Natural killer cell (primary cell): ENCODE data around the gene APLNR. TPM values are rescaled to one million over a fixed set of nuclear protein-coding genes. Genes with fewer than 3 reads are reported as not detected.

ENCODE experiments used
- ATAC-seq, 3 donors: fragments of 150-1000 bp in 2 of 3; fragments of 200-7000 bp in 1 of 3; cut with Tn5 transposase; 1 replicate in 1 of 3; 2 replicates in 2 of 3; pipeline ENCODE4 v1.10.0; 2021; ENCODE audit warnings: mild to moderate bottlenecking in 2 of 3, moderate library complexity in 2 of 3
- DNase-seq, 2 donors: peaks; one replicate each; pipeline versions ENCODE4 v3.0.0 to v3.0.0-alpha.2; 2013 to 2021; ENCODE audit warnings: mixed read lengths in 1 of 2
- H3K27ac ChIP-seq: one replicate; pipeline ENCODE4 v1.5.1; 2013; ENCODE audit warnings: mild to moderate bottlenecking, low read length
- H3K27me3 ChIP-seq: one replicate; pipeline ENCODE4 v1.6.1; 2013; ENCODE audit warnings: low read length; ENCODE audit not compliant: control insufficient read depth, insufficient read depth
- H3K36me3 ChIP-seq: one replicate; pipeline ENCODE4 v1.6.1; 2013; ENCODE audit warnings: low read length; ENCODE audit not compliant: control insufficient read depth, insufficient read depth
- H3K4me1 ChIP-seq: one replicate; pipeline ENCODE4 v1.6.1; 2013; ENCODE audit warnings: low read length; ENCODE audit not compliant: control insufficient read depth, insufficient read depth
- H3K4me3 ChIP-seq: one replicate; pipeline ENCODE4 v1.5.1; 2013; ENCODE audit warnings: low read length
- H3K9me3 ChIP-seq: one replicate; pipeline ENCODE4 v1.6.1; 2013; ENCODE audit warnings: low read length; ENCODE audit not compliant: control insufficient read depth, insufficient read depth
- H3K27ac Mint-ChIP-seq, 2 donors: one replicate each; pipeline ENCODE4 v1.8.0; 2022; ENCODE audit warnings: mild to moderate bottlenecking in 2 of 2, mixed read lengths in 2 of 2, moderate library complexity in 1 of 2
- H3K27me3 Mint-ChIP-seq, 2 donors: one replicate each; pipeline ENCODE4 v1.8.0; 2022; ENCODE audit warnings: low read depth in 2 of 2, mixed read lengths in 2 of 2
- H3K36me3 Mint-ChIP-seq: one replicate; pipeline ENCODE4 v1.8.0; 2022; ENCODE audit warnings: mixed read lengths
- H3K4me1 Mint-ChIP-seq, 2 donors: one replicate each; pipeline ENCODE4 v1.8.0; 2022; ENCODE audit warnings: mixed read lengths in 2 of 2
- H3K4me3 Mint-ChIP-seq: one replicate; pipeline ENCODE4 v1.8.0; 2022; ENCODE audit warnings: mild to moderate bottlenecking, moderate library complexity, mixed read lengths
- H3K9me3 Mint-ChIP-seq, 2 donors: one replicate each; pipeline ENCODE4 v1.8.0; 2022; ENCODE audit warnings: mixed read lengths in 2 of 2
- WGBS: methylation state at CpG from one replicate; pipeline ENCODE4 v1.1.7; 2013; ENCODE audit warnings: missing lambda C conversion rate; ENCODE audit not compliant: insufficient coverage; 5-methylcytosine and 5-hydroxymethylcytosine counted together
- intact Hi-C: fragments of 100-400 bp; cut with micrococcal nuclease; formaldehyde crosslinking; loops from one replicate; pipeline ENCODE4 v1.14.2; 2022
- total RNA-seq, 4 donors: library from RNA; stranded (reverse); fragments of 120-200 nt in 1 of 4; gene quantifications; one replicate each; pipeline versions ENCODE4 v1.2.3 to v1.2.4, GENCODE V29; 2013 to 2022
- TF ChIP-seq, protein P1 (sequence below): fragments of 200-600 bp; IDR thresholded peaks from one replicate; pipeline ENCODE4 v1.8.0; 2022; ENCODE audit warnings: antibody characterized with exemption

APLNR gene
- total RNA-seq, 3 donors from 2014 or later (not counting 1 experiment from before 2014, with no cell fraction given) = 0.07 TPM; not detected in 2

GRCh38 chr11:57192316-57192715 lies 44.7 kb downstream of the APLNR start:
- H3K4me3 Mint-ChIP-seq = no peak overlapping the region
- Histone ChIP-seq H3K4me1 (no peaks in the 10 kb centered on the region), H3K27ac (no peak overlapping the region)

GRCh38 chr11:57191311-57192219 lies 45.5 kb downstream of the APLNR start:
- Mint-ChIP-seq H3K27ac (no peak overlapping the region), H3K36me3 (no peaks in the 10 kb centered on the region), H3K4me1 (no peaks in the 10 kb centered on the region), H3K27me3 (peaks cover 13 to 14% of the 10 kb centered on the region in 2 donors), H3K9me3 (no peaks in the 10 kb centered on the region), H3K4me3 (no peak overlapping the region)
- Histone ChIP-seq H3K9me3 (no peaks in the 10 kb centered on the region), H3K27ac (no peak overlapping the region), H3K4me3 (no peak overlapping the region), H3K4me1 (no peaks in the 10 kb centered on the region), H3K27me3 (no peaks in the 10 kb centered on the region), H3K36me3 (no peaks in the 10 kb centered on the region)
- WGBS = 65% methylated on average over 9 of the region's 9 CpGs
- ATAC-seq (no peak), DNase-seq (no peak)
- TF ChIP-seq, protein P1, sequence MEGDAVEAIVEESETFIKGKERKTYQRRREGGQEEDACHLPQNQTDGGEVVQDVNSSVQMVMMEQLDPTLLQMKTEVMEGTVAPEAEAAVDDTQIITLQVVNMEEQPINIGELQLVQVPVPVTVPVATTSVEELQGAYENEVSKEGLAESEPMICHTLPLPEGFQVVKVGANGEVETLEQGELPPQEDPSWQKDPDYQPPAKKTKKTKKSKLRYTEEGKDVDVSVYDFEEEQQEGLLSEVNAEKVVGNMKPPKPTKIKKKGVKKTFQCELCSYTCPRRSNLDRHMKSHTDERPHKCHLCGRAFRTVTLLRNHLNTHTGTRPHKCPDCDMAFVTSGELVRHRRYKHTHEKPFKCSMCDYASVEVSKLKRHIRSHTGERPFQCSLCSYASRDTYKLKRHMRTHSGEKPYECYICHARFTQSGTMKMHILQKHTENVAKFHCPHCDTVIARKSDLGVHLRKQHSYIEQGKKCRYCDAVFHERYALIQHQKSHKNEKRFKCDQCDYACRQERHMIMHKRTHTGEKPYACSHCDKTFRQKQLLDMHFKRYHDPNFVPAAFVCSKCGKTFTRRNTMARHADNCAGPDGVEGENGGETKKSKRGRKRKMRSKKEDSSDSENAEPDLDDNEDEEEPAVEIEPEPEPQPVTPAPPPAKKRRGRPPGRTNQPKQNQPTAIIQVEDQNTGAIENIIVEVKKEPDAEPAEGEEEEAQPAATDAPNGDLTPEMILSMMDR = no peak
- intact Hi-C loops = no loop called here

More at GRCh38 chr11:57192316-57192715, 44.7 kb downstream of the APLNR start:
- TF ChIP-seq, protein P1 = no peak
- Mint-ChIP-seq H3K4me1 (no peaks in the 10 kb centered on the region), H3K27me3 (peaks cover 13 to 14% of the 10 kb centered on the region in 2 donors), H3K9me3 (no peaks in the 10 kb centered on the region), H3K27ac (no peak overlapping the region), H3K36me3 (no peaks in the 10 kb centered on the region)
- H3K36me3 ChIP-seq = no peaks in the 10 kb centered on the region
- intact Hi-C loops = no loop called here
- no peaks in the 10 kb centered on the region for H3K27me3 ChIP-seq
- no peak for DNase-seq
- no peak for ATAC-seq
- H3K4me3 ChIP-seq = no peak overlapping the region
- no peaks in the 10 kb centered on the region for H3K9me3 ChIP-seq
- 40% methylated on average over 1 of the region's 1 CpG for WGBS

GRCh38 chr11:57190548-57190947 lies 46.5 kb downstream of the APLNR start:
- no peaks in the 10 kb centered on the region for H3K36me3 Mint-ChIP-seq

More at GRCh38 chr11:57190548-57190947, 46.5 kb downstream of the APLNR start:
- Histone ChIP-seq H3K36me3 (no peaks in the 10 kb centered on the region), H3K4me1 (no peaks in the 10 kb centered on the region), H3K27me3 (no peaks in the 10 kb centered on the region), H3K4me3 (no peak overlapping the region), H3K9me3 (no peaks in the 10 kb centered on the region), H3K27ac (no peak overlapping the region)
- no peak overlapping the region for H3K27ac Mint-ChIP-seq
- ATAC-seq (no peak), DNase-seq (no peak)
- TF ChIP-seq, protein P1 = no peak
- H3K9me3 Mint-ChIP-seq = no peaks in the 10 kb centered on the region
- no peaks in the 10 kb centered on the region for H3K4me1 Mint-ChIP-seq
- 94% methylated on average over 2 of the region's 4 CpGs for WGBS
- H3K4me3 Mint-ChIP-seq = no peak overlapping the region
- intact Hi-C loops = no loop called here
- peaks cover 13 to 14% of the 10 kb centered on the region in 2 donors for H3K27me3 Mint-ChIP-seq

Other genes starting within 250 kb of the APLNR start
- gene OR5AK2, start 248.3 kb downstream of the APLNR start, total RNA-seq = not detected
- not detected for gene LRRC55, start 55.3 kb downstream of the APLNR start, total RNA-seq
- gene TNKS1BP1, start 87.7 kb upstream of the APLNR start, total RNA-seq = 1 to 10 TPM; 4.3 to 9.3 (median 7.5) TPM
- 10 to 100 TPM; 45.5 to 50.0 (median 47.1) TPM for gene SSRP1, start 98.6 kb upstream of the APLNR start, total RNA-seq
- gene P2RX3, start 101.1 kb upstream of the APLNR start, total RNA-seq = not detected
- gene PRG3, start 143.9 kb upstream of the APLNR start, total RNA-seq = not detected
- gene PRG2, start 153.4 kb upstream of the APLNR start, total RNA-seq = 1 to 10 TPM in 2 of 3 donors, not detected in 1; 1.2 to 2.4 TPM
- gene SLC43A3, start 189.9 kb upstream of the APLNR start, total RNA-seq = 10 to 100 TPM; 17.0 to 22.2 (median 20.7) TPM
- gene RTN4RL2, start 223.3 kb upstream of the APLNR start, total RNA-seq = under 1 TPM; 0.38 to 0.61 (median 0.48) TPM